SK-N-SH treated with all-trans-retinoic acid at 6 μM for 48 hours (cell line): ENCODE results near the gene ARHGAP22.

Experiments used
- ATAC-seq: fragments of 200-7000 bp; cut with Tn5 transposase; 3 replicates; pipeline ENCODE4 v1.9.1; 2020; ENCODE audit warnings: mild to moderate bottlenecking, moderate library complexity
- ARNTL ChIP-seq: fragments of 450-650 bp; formaldehyde crosslinking; IDR thresholded peaks from 2 replicates; pipeline ENCODE4 v1.5.0; 2020; ENCODE audit warnings: low read depth, mild to moderate bottlenecking, moderate library complexity, borderline replicate concordance
- BACH2 ChIP-seq: fragments of 250-450 bp; sonication (Bioruptor Pico); IDR thresholded peaks from 2 replicates; pipeline ENCODE4 v1.9.0; 2021; ENCODE audit warnings: mild to moderate bottlenecking, borderline replicate concordance
- CSDC2 ChIP-seq: fragments of 250-450 bp; sonication (Bioruptor Pico); IDR thresholded peaks from 2 replicates; pipeline ENCODE4 v1.5.0; 2020; ENCODE audit warnings: mild to moderate bottlenecking, moderate library complexity
- CSRNP3 ChIP-seq: fragments of 250-450 bp; sonication (Bioruptor Pico); IDR thresholded peaks from 2 replicates; pipeline ENCODE4 v1.5.1; 2021; ENCODE audit warnings: mild to moderate bottlenecking, moderate library complexity
- ESRRG ChIP-seq: fragments of 250-450 bp; sonication (Bioruptor Pico); IDR thresholded peaks from 2 replicates; pipeline ENCODE4 v1.6.1; 2021; ENCODE audit warnings: mild to moderate bottlenecking
- GLIS3 ChIP-seq: fragments of 250-450 bp; sonication (Bioruptor Pico); IDR thresholded peaks from 2 replicates; pipeline ENCODE4 v1.5.0; 2020; ENCODE audit warnings: mild to moderate bottlenecking, moderate library complexity
- ISL1 ChIP-seq: fragments of 250-450 bp; sonication (Bioruptor Pico); IDR thresholded peaks from 2 replicates; pipeline ENCODE4 v2.1.2; 2022; ENCODE audit warnings: mild to moderate bottlenecking, moderate library complexity
- OSR1 ChIP-seq: fragments of 250-450 bp; sonication (Bioruptor Pico); IDR thresholded peaks from 2 replicates; pipeline ENCODE4 v1.8.0; 2022; ENCODE audit warnings: moderate library complexity, mild to moderate bottlenecking, inconsistent platforms
- PPARA ChIP-seq: fragments of 250-450 bp; sonication (Bioruptor Pico); IDR thresholded peaks from 2 replicates; pipeline ENCODE4 v1.5.0; 2020; ENCODE audit warnings: mild to moderate bottlenecking, borderline replicate concordance
- RARB ChIP-seq: fragments of 250-450 bp; sonication (Bioruptor Pico); IDR thresholded peaks from 2 replicates; pipeline ENCODE4 v1.8.0; 2021; ENCODE audit warnings: mild to moderate bottlenecking, moderate library complexity
- SNAI2 ChIP-seq: fragments of 250-450 bp; sonication (Bioruptor Pico); IDR thresholded peaks from 2 replicates; pipeline ENCODE4 v1.5.0; 2020; ENCODE audit warnings: mild to moderate bottlenecking, moderate library complexity
- TCF4 ChIP-seq: fragments of 250-450 bp; sonication (Bioruptor Pico); IDR thresholded peaks from 2 replicates; pipeline ENCODE4 v1.8.0; 2021; ENCODE audit warnings: mild to moderate bottlenecking, moderate library complexity, borderline replicate concordance
- TSHZ2 ChIP-seq: fragments of 250-450 bp; sonication (Bioruptor Pico); IDR thresholded peaks from 2 replicates; pipeline ENCODE4 v1.5.0; 2020; ENCODE audit warnings: mild to moderate bottlenecking, moderate library complexity
- ZC3H10 ChIP-seq: fragments of 250-450 bp; sonication (Bioruptor Pico); IDR thresholded peaks from 2 replicates; pipeline ENCODE4 v1.5.1; 2021; ENCODE audit warnings: mild to moderate bottlenecking, moderate library complexity
- ZFP3 ChIP-seq: fragments of 250-450 bp; sonication (Bioruptor Pico); IDR thresholded peaks from 2 replicates; pipeline ENCODE4 v1.5.0; 2020; ENCODE audit warnings: mild to moderate bottlenecking, moderate library complexity
- ZFP30 ChIP-seq: fragments of 450-650 bp; formaldehyde crosslinking; IDR thresholded peaks from 2 replicates; pipeline ENCODE4 v1.5.0; 2022; ENCODE audit warnings: mild to moderate bottlenecking, moderate library complexity
- ZNF565 ChIP-seq: fragments of 450-650 bp; formaldehyde crosslinking; conservative IDR thresholded peaks from 2 replicates; pipeline ENCODE4 v1.5.0; 2020; ENCODE audit warnings: low read depth, mild to moderate bottlenecking, moderate library complexity
- ZNF70 ChIP-seq: fragments of 450-650 bp; formaldehyde crosslinking; IDR thresholded peaks from 2 replicates; pipeline ENCODE4 v1.5.0; 2020; ENCODE audit warnings: mild to moderate bottlenecking, moderate library complexity
- ZNF8 ChIP-seq: fragments of 450-650 bp; formaldehyde crosslinking; IDR thresholded peaks from 2 replicates; pipeline ENCODE4 v1.5.0; 2020; ENCODE audit warnings: mild to moderate bottlenecking, moderate library complexity
- TF ChIP-seq, protein P1 (sequence below): fragments of 250-450 bp; sonication (Bioruptor Pico); IDR thresholded peaks from 2 replicates; pipeline ENCODE4 v1.5.1; 2020; ENCODE audit warnings: low read depth, mild to moderate bottlenecking, moderate library complexity
- TF ChIP-seq, protein P2 (sequence below): fragments of 250-450 bp; sonication (Bioruptor Pico); IDR thresholded peaks from 2 replicates; pipeline ENCODE4 v1.8.0; 2021; ENCODE audit warnings: low read depth, mild to moderate bottlenecking, moderate library complexity, borderline replicate concordance

The ARHGAP22 gene

GRCh38 chr10:48464121-48464870 is 140.6 kb downstream of the ARHGAP22 start:
- no peak for TF ChIP-seq ZNF8 (CRISPR knock-in tag)
- no peak for TF ChIP-seq ZNF70
- no peak for TF ChIP-seq TSHZ2 (CRISPR knock-in tag)
- TF ChIP-seq ZFP3 (CRISPR knock-in tag): no peak
- no peak for TF ChIP-seq CSDC2 (CRISPR knock-in tag)
- TF ChIP-seq PPARA: no peak
- no peak for TF ChIP-seq BACH2 (CRISPR knock-in tag)
- TF ChIP-seq, protein P1, sequence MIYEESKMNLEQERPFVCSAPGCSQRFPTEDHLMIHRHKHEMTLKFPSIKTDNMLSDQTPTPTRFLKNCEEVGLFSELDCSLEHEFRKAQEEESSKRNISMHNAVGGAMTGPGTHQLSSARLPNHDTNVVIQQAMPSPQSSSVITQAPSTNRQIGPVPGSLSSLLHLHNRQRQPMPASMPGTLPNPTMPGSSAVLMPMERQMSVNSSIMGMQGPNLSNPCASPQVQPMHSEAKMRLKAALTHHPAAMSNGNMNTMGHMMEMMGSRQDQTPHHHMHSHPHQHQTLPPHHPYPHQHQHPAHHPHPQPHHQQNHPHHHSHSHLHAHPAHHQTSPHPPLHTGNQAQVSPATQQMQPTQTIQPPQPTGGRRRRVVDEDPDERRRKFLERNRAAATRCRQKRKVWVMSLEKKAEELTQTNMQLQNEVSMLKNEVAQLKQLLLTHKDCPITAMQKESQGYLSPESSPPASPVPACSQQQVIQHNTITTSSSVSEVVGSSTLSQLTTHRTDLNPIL (CRISPR knock-in tag): no peak
- no peak for TF ChIP-seq ISL1 (CRISPR knock-in tag)
- TF ChIP-seq OSR1: no peak
- TF ChIP-seq SNAI2 (CRISPR knock-in tag): no peak
- TF ChIP-seq CSRNP3: no peak
- TF ChIP-seq ZNF565 (CRISPR knock-in tag): no peak
- TF ChIP-seq RARB (CRISPR knock-in tag): no peak
- no peak for TF ChIP-seq ARNTL (CRISPR knock-in tag)

GRCh38 chr10:48463318-48464003 is 141.4 kb downstream of the ARHGAP22 start:
- peak; percentile 66 for ATAC-seq

More at GRCh38 chr10:48464121-48464870, 140.6 kb downstream of the ARHGAP22 start:
- ATAC-seq: no peak

DNA sequence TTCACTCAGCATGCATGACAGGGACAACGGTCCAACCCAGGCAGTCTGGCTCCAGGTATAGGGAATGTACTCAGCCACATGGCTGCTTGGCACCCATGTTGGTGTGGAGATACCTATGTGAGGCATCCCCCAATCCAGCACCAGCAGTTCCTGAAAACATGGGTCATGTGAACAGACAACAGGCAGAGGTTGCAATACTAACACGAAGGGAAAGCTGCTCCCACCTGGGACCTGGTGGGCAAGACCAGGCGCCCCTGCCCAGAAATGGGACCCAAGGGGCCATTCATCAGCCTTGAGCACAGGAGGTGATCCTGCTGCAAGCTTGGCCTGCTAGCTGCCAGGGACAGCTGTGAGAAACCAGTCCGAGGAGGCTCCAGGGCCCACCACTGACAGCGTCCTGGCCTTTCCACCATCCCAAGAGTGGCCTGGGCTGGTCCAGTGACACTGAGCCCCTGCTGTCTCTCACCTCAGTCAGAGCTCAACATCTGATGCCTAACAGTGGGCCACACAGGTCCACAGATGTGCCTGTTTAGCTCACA is 142.3 kb downstream of the ARHGAP22 start:
- no peak for ATAC-seq
- TF ChIP-seq ZC3H10 (CRISPR knock-in tag) (no peak), SNAI2 (CRISPR knock-in tag) (no peak), ZFP3 (CRISPR knock-in tag) (no peak), BACH2 (CRISPR knock-in tag) (no peak), TCF4 (no peak), ESRRG (CRISPR knock-in tag) (no peak), CSRNP3 (no peak), GLIS3 (CRISPR knock-in tag) (no peak), PPARA (no peak), CSDC2 (CRISPR knock-in tag) (no peak), RARB (CRISPR knock-in tag) (no peak), ZNF8 (CRISPR knock-in tag) (no peak)
- TF ChIP-seq, protein P1 (CRISPR knock-in tag): no peak
- TF ChIP-seq, protein P2, sequence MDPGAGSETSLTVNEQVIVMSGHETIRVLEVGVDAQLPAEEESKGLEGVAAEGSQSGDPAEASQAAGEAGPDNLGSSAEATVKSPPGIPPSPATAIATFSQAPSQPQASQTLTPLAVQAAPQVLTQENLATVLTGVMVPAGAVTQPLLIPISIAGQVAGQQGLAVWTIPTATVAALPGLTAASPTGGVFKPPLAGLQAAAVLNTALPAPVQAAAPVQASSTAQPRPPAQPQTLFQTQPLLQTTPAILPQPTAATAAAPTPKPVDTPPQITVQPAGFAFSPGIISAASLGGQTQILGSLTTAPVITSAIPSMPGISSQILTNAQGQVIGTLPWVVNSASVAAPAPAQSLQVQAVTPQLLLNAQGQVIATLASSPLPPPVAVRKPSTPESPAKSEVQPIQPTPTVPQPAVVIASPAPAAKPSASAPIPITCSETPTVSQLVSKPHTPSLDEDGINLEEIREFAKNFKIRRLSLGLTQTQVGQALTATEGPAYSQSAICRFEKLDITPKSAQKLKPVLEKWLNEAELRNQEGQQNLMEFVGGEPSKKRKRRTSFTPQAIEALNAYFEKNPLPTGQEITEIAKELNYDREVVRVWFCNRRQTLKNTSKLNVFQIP (CRISPR knock-in tag): no peak

More at GRCh38 chr10:48463318-48464003, 141.4 kb downstream of the ARHGAP22 start:
- TF ChIP-seq, protein P1 (CRISPR knock-in tag): no peak
- TF ChIP-seq ISL1 (CRISPR knock-in tag) (no peak), GLIS3 (CRISPR knock-in tag) (no peak), CSDC2 (CRISPR knock-in tag) (no peak), PPARA (no peak), ZNF8 (CRISPR knock-in tag) (no peak), ZNF70 (no peak), ARNTL (CRISPR knock-in tag) (no peak), ZFP30 (CRISPR knock-in tag) (no peak), RARB (CRISPR knock-in tag) (no peak), SNAI2 (CRISPR knock-in tag) (no peak)
